ENCODE data around the gene ZNF582.

DNA sequence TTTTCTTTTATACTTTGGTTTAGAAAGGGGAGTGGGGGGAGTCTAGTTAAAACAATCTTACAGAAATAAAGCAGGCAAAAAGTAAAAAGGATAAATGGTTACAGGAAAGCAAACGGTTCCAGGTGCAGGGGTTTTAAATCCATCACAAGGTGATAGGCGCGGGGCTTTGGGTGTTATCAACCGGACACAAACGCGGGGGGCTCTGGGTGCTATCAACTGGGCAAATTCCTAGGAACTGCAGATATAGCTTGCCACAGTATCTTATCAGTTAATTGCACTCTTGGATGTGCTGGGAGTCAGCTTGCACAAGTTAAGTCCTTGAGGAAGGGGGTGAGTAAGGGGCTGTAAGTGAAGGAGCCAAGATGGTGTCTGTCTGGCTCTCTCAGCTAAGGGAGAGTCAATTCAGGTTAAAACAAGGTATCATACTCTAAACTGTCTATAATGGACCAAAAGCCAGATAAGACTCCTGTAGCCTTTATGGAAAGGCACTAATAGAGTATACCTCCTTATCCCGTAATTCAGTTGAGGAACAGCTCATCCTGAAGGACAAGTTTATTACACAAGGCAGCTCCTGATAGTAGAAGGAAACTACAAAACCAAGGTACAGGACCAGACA lies 46.1 kb downstream of the ZNF582 start:
- TF ChIP-seq, protein P1, sequence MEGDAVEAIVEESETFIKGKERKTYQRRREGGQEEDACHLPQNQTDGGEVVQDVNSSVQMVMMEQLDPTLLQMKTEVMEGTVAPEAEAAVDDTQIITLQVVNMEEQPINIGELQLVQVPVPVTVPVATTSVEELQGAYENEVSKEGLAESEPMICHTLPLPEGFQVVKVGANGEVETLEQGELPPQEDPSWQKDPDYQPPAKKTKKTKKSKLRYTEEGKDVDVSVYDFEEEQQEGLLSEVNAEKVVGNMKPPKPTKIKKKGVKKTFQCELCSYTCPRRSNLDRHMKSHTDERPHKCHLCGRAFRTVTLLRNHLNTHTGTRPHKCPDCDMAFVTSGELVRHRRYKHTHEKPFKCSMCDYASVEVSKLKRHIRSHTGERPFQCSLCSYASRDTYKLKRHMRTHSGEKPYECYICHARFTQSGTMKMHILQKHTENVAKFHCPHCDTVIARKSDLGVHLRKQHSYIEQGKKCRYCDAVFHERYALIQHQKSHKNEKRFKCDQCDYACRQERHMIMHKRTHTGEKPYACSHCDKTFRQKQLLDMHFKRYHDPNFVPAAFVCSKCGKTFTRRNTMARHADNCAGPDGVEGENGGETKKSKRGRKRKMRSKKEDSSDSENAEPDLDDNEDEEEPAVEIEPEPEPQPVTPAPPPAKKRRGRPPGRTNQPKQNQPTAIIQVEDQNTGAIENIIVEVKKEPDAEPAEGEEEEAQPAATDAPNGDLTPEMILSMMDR (IDR thresholded peaks at IDR 0.05), result no peak
- no peak for TF ChIP-seq POLR2A (IDR thresholded peaks at IDR 0.05)

All from adrenal gland (tissue), 5 donors.